GM18861 (cell line): Measurements from ENCODE around the gene TFDP1.

Experiments used
- ATAC-seq: cut with Tn5 transposase; IDR thresholded peaks from one replicate; pipeline ENCODE4 v1.9.1; 2021; ENCODE audit not compliant: unreplicated experiment

TFDP1 gene

DNA sequence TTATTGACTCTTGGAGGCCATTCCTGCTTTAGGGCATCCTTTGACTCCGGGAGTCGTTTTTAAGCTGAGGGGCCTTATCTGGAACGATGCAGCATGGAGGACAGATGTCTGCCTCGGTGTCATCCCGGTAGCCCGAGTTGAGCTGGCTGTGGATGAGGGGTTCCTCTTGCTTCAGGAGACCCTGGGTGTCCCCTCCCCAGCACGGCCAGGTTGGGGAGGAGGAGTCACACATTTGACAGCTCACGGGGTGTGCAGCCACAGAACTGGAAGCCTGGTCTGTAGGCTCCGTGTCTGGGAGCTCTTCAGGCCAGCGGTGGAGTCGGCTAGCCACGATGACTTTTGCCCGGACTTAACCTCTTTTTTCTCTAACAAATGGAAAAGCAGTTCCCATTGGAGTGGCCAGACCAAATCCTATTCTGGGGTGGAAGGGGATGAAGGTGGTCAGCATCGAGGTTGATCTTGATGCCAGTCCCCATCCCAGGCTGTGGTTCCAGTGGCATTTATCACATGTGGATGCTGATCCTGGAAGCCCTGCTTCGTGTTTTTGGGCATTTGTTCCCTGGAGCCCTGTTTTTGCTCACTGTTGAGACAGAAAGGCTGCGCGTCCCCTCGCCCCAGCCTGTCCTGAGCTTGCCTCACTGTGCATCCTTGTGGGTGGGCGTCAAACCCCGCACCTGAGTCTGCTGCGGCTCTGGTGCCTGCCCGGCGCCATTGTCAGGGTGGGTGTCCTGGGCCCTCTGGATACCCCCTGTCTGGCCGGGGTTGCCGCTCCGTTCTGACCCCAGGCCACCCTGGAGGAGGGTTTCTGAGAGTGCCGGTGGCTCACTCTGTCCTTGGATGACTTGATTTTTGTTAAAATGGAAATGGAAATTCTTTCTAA, 12.0 kb downstream of the TFDP1 start:
- ATAC-seq: no peak

GRCh38 chr13:113597391-113598080, 13.0 kb downstream of the TFDP1 start:
- no peak for ATAC-seq

DNA sequence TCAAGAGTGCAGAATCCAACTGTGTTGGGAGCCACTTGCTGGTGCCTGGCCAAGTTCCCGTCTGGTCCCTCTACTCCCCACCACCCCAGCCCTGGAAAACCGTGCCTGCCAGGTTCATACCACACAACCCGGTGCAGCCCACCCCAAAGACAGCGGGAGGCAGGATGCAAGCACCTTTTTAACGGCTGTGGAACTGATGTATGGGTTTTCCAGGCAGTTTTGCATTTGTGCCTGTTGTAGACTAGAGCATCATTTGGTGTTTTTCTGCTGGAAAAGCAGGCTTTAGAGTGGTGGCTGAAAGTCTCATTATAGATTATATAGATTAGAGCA, 13.5 kb downstream of the TFDP1 start:
- no peak for ATAC-seq

DNA sequence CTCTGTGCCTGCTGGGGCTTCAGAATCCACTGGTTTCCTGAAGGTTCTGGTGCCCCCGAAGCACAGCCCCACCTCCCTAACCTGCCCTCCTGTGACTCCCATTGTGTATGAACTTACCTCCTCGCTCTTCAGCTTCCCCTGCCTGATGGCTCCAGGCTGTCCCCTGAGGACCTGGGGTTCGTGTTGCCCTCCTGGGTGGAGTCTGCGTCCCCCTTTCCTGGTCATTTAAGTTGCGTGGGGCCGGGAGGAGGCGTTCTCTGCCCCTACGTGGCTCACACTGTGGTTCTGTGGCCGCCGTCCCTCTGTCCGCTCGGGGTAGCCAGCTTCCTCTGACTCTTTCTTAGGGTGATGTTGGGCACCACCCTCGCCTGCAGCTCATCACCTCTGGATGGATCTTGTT, 13.9 kb downstream of the TFDP1 start:
- ATAC-seq: no peak

DNA sequence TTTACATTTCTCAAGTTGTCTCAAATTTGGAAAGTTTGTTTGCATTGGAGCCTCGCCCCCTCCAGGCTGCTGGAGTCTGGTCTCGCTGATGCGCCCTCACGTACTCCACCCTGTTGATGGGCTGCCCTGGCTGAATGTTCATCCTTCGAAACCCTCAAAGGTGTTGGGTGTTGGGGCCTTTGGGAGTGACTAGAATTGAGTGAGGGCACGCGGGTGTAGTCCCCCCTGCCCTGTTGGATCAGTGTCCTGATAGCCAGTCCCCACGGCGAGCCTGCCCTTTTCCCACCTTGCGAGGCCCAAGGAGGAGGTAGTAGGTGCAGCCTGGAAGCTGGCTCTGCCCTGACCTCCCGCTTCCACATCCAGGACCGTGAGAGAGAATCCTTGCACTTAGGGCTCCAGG, 14.8 kb downstream of the TFDP1 start:
- ATAC-seq: no peak

- no peak for ATAC-seq
These were observed 16.9 kb downstream of the TFDP1 start for GRCh38 chr13:113601166-113602070.

- ATAC-seq: no peak
These were observed 17.9 kb downstream of the TFDP1 start for GRCh38 chr13:113602291-113602988.

- ATAC-seq: no peak
These were observed 18.7 kb downstream of the TFDP1 start for GRCh38 chr13:113603116-113603710.

GRCh38 chr13:113604186-113604585, 19.6 kb downstream of the TFDP1 start:
- no peak for ATAC-seq

- no peak for ATAC-seq
These were observed 20.9 kb downstream of the TFDP1 start for GRCh38 chr13:113605461-113605860.

GRCh38 chr13:113605866-113606438, 21.4 kb downstream of the TFDP1 start:
- ATAC-seq: no peak

- no peak for ATAC-seq
These were observed 22.7 kb downstream of the TFDP1 start for GRCh38 chr13:113607056-113607888.

DNA sequence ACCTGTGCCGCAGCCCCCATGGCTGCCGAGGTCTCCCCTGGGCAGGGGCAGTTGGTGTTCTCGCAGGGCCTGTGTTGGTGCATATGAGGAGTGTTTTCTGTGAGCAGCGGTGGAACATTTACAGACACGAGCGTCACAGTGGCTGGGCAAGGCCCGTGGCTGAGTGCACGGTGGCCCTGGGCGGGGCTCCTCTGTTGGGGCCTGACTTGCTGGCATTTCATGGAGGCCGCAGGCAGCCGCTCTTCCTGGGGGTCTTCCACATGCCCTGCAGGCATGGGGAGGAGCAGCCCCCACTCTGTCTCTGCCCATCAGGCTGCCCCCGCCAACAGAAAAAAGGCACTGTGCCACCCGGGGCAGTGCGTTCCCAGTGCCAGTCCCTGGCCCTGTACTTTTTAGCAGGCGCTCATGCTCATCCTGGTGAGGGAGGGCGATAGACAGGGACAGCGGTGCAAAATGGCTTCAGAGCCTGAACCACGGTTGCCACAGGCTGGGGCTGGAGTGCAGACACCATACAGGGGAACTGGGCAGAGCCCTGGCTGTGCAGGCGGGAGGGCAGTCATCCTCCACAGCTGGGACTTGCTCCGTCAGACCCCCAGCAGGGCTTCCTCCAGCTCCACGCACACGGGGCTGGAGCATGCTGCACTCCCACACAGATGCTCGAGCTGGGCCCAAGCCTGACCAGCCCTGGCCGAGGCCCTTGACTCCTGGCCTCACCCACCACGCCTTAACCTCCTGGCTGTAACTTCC, 23.5 kb downstream of the TFDP1 start:
- no peak for ATAC-seq

GRCh38 chr13:113608967-113609533, 24.5 kb downstream of the TFDP1 start:
- ATAC-seq: no peak

GRCh38 chr13:113609616-113610015, 25.1 kb downstream of the TFDP1 start:
- no peak for ATAC-seq

- ATAC-seq: no peak
These were observed 25.7 kb downstream of the TFDP1 start for GRCh38 chr13:113610266-113610665.

- no peak for ATAC-seq
These were observed 27.4 kb downstream of the TFDP1 start for GRCh38 chr13:113611996-113612395.

- ATAC-seq: no peak
These were observed 28.1 kb downstream of the TFDP1 start for GRCh38 chr13:113612607-113613006.
